ENCODE results near the gene LPCAT1. TPM values are rescaled to one million over a fixed set of nuclear protein-coding genes. Genes with fewer than 3 reads are reported as not detected.

Gene LPCAT1
- total and polyA plus RNA-seq, 2 of the 4 experiments (the other 2 are of a cell fraction), result 17.7 to 33.6 TPM

- BruUV-seq (replicated peaks), result no TSS peak
- ChIA-PET CTCF (no interaction called here), POLR2A (ENCODE audit: unreplicated experiment) (no interaction called here)
- Histone ChIP-seq H2BK5ac (ENCODE audit: low read depth, low read length, poor library complexity, severe bottlenecking) (no peak overlapping the region), H2BK15ac (ENCODE audit: low read depth, low read length) (no peak overlapping the region), H3K9ac (ENCODE audit: low read depth, low read length) (no peak overlapping the region), H3K4me2 (ENCODE audit: low read depth, low read length) (no peak overlapping the region), H4K8ac (ENCODE audit: low read depth in 2 of 2, low read length in 2 of 2) (no peak overlapping the region), H3K4me1 (ENCODE audit: control insufficient read depth, insufficient read depth, low read length) (no peaks in the 10 kb centered on the region), H3K27me3 (ENCODE audit: control insufficient read depth, insufficient read depth, low read length) (peaks cover 12% of the 10 kb centered on the region; the same call in 1 of the 2 replicates), H3K4me3 (ENCODE audit: insufficient read depth, low read depth, low read length) (no peak overlapping the region), H3K36me3 (ENCODE audit: control insufficient read depth, insufficient read depth, low read length) (no peaks in the 10 kb centered on the region), H2BK120ac (ENCODE audit: low read depth, low read length) (no peak overlapping the region), H3K18ac (ENCODE audit: low read depth, low read length) (no peak overlapping the region), H3K9me1 (ENCODE audit: insufficient read depth, low read length) (no peaks in the 10 kb centered on the region), H3K23ac (ENCODE audit: low read depth, low read length) (no peak overlapping the region), H4K91ac (ENCODE audit: insufficient read depth, low read depth, low read length) (no peak overlapping the region), H2BK20ac (ENCODE audit: low read depth, low read length) (no peak overlapping the region), H4K5ac (ENCODE audit: low read depth, low read length) (no peak overlapping the region), H3K4ac (ENCODE audit: low read depth, low read length) (no peak overlapping the region), H2AFZ (replicated peaks; ENCODE audit: low read length, poor library complexity) (no peak overlapping the region), H3K9me3 (ENCODE audit: control insufficient read depth, insufficient read depth, low read length) (no peaks in the 10 kb centered on the region; the same call in 1 of the 2 replicates), H3K27ac (ENCODE audit: insufficient read depth, low read length) (no peak overlapping the region), H2AK5ac (ENCODE audit: low read depth, low read length) (no peak overlapping the region), H3K79me1 (ENCODE audit: low read depth in 1 of 2, low read length in 2 of 2) (no peaks in the 10 kb centered on the region), H2AK9ac (replicated peaks; ENCODE audit: low read depth, low read length, poor library complexity) (no peak overlapping the region), H3K56ac (ENCODE audit: extremely low read depth, insufficient read depth, low read length) (no peak overlapping the region), H4K20me1 (ENCODE audit: insufficient read depth, low read length) (no peaks in the 10 kb centered on the region), H3K14ac (replicated peaks; ENCODE audit: low read depth, low read length) (no peak overlapping the region)
- no peak for TF ChIP-seq MAZ (IDR thresholded peaks at IDR 0.05; ENCODE audit: borderline replicate concordance, low read depth, low read length)
- dilution Hi-C loops (cut with HindIII; ENCODE audit: low sequenced_read_pairs, unreplicated experiment), result no loop called here
- DNase-seq (no peak), ATAC-seq (ENCODE audit: low read depth) (no peak)
- in situ Hi-C loops (cut with MboI; ENCODE audit: low sequenced_read_pairs), result no loop called here
- WGBS, 2 experiments (ENCODE audit: extremely low coverage in 2 of 2, insufficient read length in 1 of 2), result 100% methylated on average over 2 of the region's 12 CpGs; no CpG with 5 or more reads in 1 of the 2 experiments
- intact Hi-C loops (cut with micrococcal nuclease), result no loop called here
Observed at GRCh38 chr5:1416856-1417469, 106.8 kb downstream of the LPCAT1 start.

Data from IMR-90 (cell line).